Gastrocnemius medialis (tissue), 4 donors: ENCODE results near the gene ZKSCAN1. TPM values are rescaled to one million over a fixed set of nuclear protein-coding genes. Genes with fewer than 3 reads are reported as not detected.
A peak's percentile ranks its signal among the peaks of the same experiment; 100 is the strongest.

ENCODE experiments used
- ATAC-seq, 2 donors: fragments of 150-250 bp; one replicate each; pipeline ENCODE4 v1.9.1; 2016
- DNase-seq, 2 donors: peaks; one replicate each; pipeline ENCODE4 v3.0.0-alpha.2; 2019
- H3K27ac ChIP-seq, 4 donors: fragments of 200-600 bp; sonication (generic); 1 replicate in 1 of 4; 2 replicates in 3 of 4; pipeline ENCODE4 v1.5.1; 2016 to 2018; ENCODE audit warnings: mild to moderate bottlenecking in 2 of 4, moderate library complexity in 1 of 4
- H3K27me3 ChIP-seq, 3 donors: fragments of 200-600 bp; sonication (generic) in 2 of 3; 1 replicate in 1 of 3; 2 replicates in 2 of 3; pipeline versions ENCODE4 v1.5.1 to v1.6.0; 2016 to 2019; ENCODE audit warnings: mild to moderate bottlenecking in 1 of 3, moderate library complexity in 1 of 3
- H3K36me3 ChIP-seq, 2 donors: fragments of 200-600 bp; sonication (generic) in 1 of 2; one replicate each; pipeline ENCODE4 v1.5.1; 2017 to 2018
- H3K4me1 ChIP-seq, 2 donors: fragments of 200-600 bp; sonication (generic) in 1 of 2; one replicate each; pipeline ENCODE4 v1.5.1; 2016 to 2017; ENCODE audit warnings: mild to moderate bottlenecking in 2 of 2
- H3K4me3 ChIP-seq, 4 donors: fragments of 200-600 bp; sonication (generic) in 3 of 4; 1 replicate in 1 of 4; 2 replicates in 3 of 4; pipeline ENCODE4 v1.5.1; 2016 to 2019; ENCODE audit warnings: mild to moderate bottlenecking in 2 of 4
- H3K9me3 ChIP-seq, 3 donors: fragments of 200-600 bp; sonication (generic) in 2 of 3; 1 replicate in 1 of 3; 2 replicates in 2 of 3; pipeline ENCODE4 v1.5.1; 2016 to 2019
- CTCF ChIP-seq, 5 experiments: fragments of 450-650 bp in 3 of 5; fragments of 200-600 bp in 2 of 5; sonication (generic) in 2 of 5; IDR thresholded peaks in 4 of 5; conservative IDR thresholded peaks in 1 of 5; 1 replicate in 4 of 5; 2 replicates in 1 of 5; pipeline ENCODE4 v1.5.1; 2016 to 2019; ENCODE audit warnings: antibody characterized with exemption in 5 of 5, mild to moderate bottlenecking in 3 of 5, moderate library complexity in 3 of 5
- POLR2A ChIP-seq, 2 donors: fragments of 450-650 bp; IDR thresholded peaks; one replicate each; pipeline ENCODE4 v1.6.1; 2017; ENCODE audit warnings: antibody characterized with exemption in 2 of 2, mild to moderate bottlenecking in 2 of 2, moderate library complexity in 2 of 2
- in situ Hi-C, 4 donors: fragments of 200-750 bp; cut with MboI; loops; one replicate each; pipeline versions ENCODE4 v1.15.0 to v1.8.0; 2017; ENCODE audit warnings: low sequenced_read_pairs in 4 of 4
- intact Hi-C: fragments of 100-400 bp; cut with DNase I; formaldehyde crosslinking; loops from one replicate; pipeline ENCODE4 v1.15.1; 2023; ENCODE audit warnings: low total_unique reads
- total RNA-seq, 4 donors: library from RNA; depleted of rRNA; stranded (reverse); fragments of >200 nt; gene quantifications; one replicate each; pipeline versions ENCODE4 v1.1.0 to v1.2.3, GENCODE V29; 2016

ZKSCAN1 gene
- total RNA-seq, 4 donors from 2014 or later: 15.0 to 17.7 (median 15.5) TPM

- no peak overlapping the region for H3K4me3 ChIP-seq
- ATAC-seq (no peak), DNase-seq (no peak)
- no peak overlapping the region for H3K27ac ChIP-seq
- H3K9me3 ChIP-seq: no peaks in the 10 kb centered on the region
- intact Hi-C loops: no loop called here
- TF ChIP-seq CTCF (IDR thresholded peaks at IDR 0.05 in 4 of 5, conservative IDR thresholded peaks at IDR 0.05 in 1 of 5) (no peak), POLR2A (IDR thresholded peaks at IDR 0.05) (no peak)
- in situ Hi-C loops: no loop called here
- H3K36me3 ChIP-seq: peaks cover 0 to 61% of the 10 kb centered on the region in 2 donors
- peaks cover 0 to 4% of the 10 kb centered on the region in 2 donors for H3K4me1 ChIP-seq
- H3K27me3 ChIP-seq: no peaks in the 10 kb centered on the region
Measured at GRCh38 chr7:100064162-100064561, 48.8 kb downstream of the ZKSCAN1 start.

- Histone ChIP-seq H3K27me3 (no peaks in the 10 kb centered on the region), H3K4me3 (no peak overlapping the region), H3K9me3 (peaks cover 0 to 8% (median 0%) of the 10 kb centered on the region in 3 donors), H3K4me1 (peaks cover 0 to 4% of the 10 kb centered on the region in 2 donors), H3K36me3 (peaks cover under 1 to 61% of the 10 kb centered on the region in 2 donors), H3K27ac (peak overlapping the region in 1 of 4 donors; percentile 44)
- in situ Hi-C loops: no loop called here
- TF ChIP-seq POLR2A (IDR thresholded peaks at IDR 0.05): no peak
- TF ChIP-seq CTCF (IDR thresholded peaks at IDR 0.05 in 4 of 5, conservative IDR thresholded peaks at IDR 0.05 in 1 of 5): no peak
- DNase-seq (no peak), ATAC-seq (peak; percentile 54 to 63)
- intact Hi-C loops: no loop called here
Measured at GRCh38 chr7:100065452-100066186, 50.2 kb downstream of the ZKSCAN1 start.

GRCh38 chr7:100066953-100067352 is 51.6 kb downstream of the ZKSCAN1 start:
- DNase-seq: no peak
- Histone ChIP-seq H3K27ac (no peak overlapping the region), H3K4me3 (no peak overlapping the region), H3K36me3 (peaks cover 10 to 61% of the 10 kb centered on the region in 2 donors), H3K9me3 (peaks cover 7 to 21% (median 11%) of the 10 kb centered on the region in 3 donors), H3K27me3 (no peaks in the 10 kb centered on the region), H3K4me1 (peaks cover 0 to 4% of the 10 kb centered on the region in 2 donors)
- ATAC-seq: no peak
- in situ Hi-C loops: no loop called here
- no peak for TF ChIP-seq CTCF (IDR thresholded peaks at IDR 0.05 in 4 of 5, conservative IDR thresholded peaks at IDR 0.05 in 1 of 5)
- no peak for TF ChIP-seq POLR2A (IDR thresholded peaks at IDR 0.05)
- intact Hi-C loops: no loop called here

GRCh38 chr7:100069991-100070390 is 54.6 kb downstream of the ZKSCAN1 start:
- ATAC-seq (no peak), DNase-seq (no peak)
- in situ Hi-C loops: no loop called here
- intact Hi-C loops: no loop called here
- H3K27ac ChIP-seq: no peak overlapping the region
- no peak for TF ChIP-seq POLR2A (IDR thresholded peaks at IDR 0.05)
- H3K4me3 ChIP-seq: no peak overlapping the region
- H3K36me3 ChIP-seq: peaks cover 19 to 73% of the 10 kb centered on the region in 2 donors
- peaks cover 7 to 31% (median 14%) of the 10 kb centered on the region in 3 donors for H3K9me3 ChIP-seq
- peaks cover 0 to 4% of the 10 kb centered on the region in 2 donors for H3K4me1 ChIP-seq
- H3K27me3 ChIP-seq: no peaks in the 10 kb centered on the region

GRCh38 chr7:100071018-100071723 is 55.8 kb downstream of the ZKSCAN1 start:
- in situ Hi-C loops: no loop called here
- peak overlapping the region in 1 of 4 donors; percentile 37 for H3K4me3 ChIP-seq
- H3K36me3 ChIP-seq: peaks cover 20 to 81% of the 10 kb centered on the region in 2 donors
- H3K27me3 ChIP-seq: no peaks in the 10 kb centered on the region
- H3K4me1 ChIP-seq: no peaks in the 10 kb centered on the region
- DNase-seq (no peak), ATAC-seq (no peak)
- H3K27ac ChIP-seq: no peak overlapping the region
- H3K9me3 ChIP-seq: peaks cover 7 to 31% (median 14%) of the 10 kb centered on the region in 3 donors
- TF ChIP-seq CTCF (IDR thresholded peaks at IDR 0.05 in 4 of 5, conservative IDR thresholded peaks at IDR 0.05 in 1 of 5) (no peak), POLR2A (IDR thresholded peaks at IDR 0.05) (no peak)
- intact Hi-C loops: no loop called here
